ENCODE results near the gene ATOSB.
A peak's percentile ranks its signal among the peaks of the same experiment; 100 is the strongest.

Gene ATOSB

DNA sequence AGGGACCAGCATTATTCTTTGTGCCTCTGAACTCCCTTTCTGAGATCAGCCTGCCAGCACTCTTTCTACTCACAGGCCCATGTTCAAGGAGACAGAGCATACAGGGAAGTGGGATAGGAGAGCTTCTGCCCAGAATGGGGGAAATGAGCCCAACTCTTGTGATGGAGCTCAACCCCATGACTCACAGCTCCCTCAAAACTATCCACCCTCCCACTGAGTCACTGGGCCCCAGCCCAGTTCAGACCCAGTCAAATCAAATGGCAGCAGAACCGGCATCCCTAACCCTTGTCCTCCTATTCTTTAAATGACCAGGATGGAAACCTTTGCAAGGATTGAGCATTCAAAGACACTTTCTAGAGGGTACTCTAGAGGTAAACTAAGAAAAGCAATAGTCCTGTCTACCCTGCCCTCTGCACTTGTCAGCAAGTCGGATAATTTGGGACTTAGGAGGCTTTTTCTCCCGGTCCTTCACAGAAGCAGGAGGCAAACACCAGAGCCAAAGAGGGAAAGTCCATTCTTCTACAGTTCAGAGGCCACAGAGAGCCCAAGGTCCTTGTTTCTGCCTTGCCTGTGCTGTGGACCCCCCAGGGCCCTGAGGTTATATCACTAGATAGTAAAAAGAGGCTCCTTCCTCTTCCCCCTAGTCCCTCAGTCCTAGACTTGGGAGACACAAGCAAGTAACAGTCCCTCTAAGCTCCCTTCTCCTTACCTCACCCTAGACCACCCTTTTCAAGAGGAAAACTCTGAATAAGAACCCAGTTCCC is 3.2 kb downstream of the ATOSB start:
- no peak for DNase-seq

DNA sequence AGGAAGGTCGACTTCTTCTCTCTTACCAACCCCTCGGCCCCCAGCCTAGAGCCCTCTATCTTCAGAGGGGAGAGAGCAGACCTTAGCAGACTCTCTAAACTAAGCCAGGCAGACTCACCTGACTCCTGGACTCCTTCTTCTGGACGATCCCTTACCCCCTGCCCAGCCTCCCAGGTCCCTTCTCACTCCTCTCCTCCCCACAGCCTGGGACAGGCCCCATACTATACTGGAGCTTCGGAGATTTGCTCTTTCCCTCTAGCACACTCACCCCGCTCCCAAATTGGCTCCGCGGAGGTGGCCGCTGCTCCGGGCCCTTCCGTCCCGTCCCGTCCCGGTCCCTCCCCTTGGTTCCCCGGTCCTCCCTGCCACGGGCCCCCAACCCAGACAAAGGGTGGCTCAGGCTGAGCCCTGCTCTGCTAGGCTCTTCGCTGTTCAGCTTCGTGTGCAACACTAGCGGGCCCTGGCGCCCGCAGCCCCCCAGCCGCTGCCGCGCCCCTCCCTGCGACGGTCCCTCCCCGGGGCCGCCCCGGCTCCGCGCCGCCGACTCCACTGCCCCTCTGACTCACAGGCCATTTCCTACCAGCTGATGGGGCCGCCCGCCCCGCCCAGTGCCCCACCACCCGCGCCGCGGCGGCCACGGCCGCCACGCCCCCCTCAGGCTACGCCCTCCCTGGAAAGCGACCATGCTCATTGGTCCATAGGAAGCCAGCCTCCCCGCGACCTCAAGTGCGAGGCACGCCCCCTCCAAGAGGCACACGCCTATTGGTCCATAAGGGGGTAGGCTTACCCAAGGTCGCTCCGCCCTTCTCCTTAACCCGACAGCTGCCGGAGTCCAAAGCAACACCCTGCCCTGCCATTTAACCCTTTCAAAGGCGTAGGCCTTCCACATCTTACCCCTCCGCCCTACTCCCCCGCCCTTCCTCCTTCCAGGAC is 4.4 kb downstream of the ATOSB start:
- peak; percentile 94 for DNase-seq

DNA sequence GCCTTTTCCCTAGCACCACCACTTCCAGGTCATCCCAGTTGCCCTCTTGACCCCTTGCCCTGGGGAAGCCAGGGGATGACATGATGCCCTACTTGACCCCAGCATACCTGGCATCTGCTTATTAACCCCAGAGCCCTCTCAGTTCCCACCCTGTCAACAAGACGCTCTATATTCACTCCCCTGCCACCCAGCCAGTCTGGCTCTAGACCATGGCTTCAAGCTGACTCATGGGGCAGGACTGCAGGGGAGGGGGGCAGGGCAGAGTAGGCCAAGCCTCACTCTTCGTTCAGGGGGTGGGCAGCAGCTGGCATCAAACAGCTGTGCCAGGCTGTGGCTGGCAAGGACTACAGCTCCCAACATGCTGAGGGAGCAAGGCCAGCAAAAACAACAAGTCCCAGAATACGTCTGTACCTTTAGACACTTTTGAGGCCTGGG is 5.3 kb downstream of the ATOSB start:
- DNase-seq: no peak

DNA sequence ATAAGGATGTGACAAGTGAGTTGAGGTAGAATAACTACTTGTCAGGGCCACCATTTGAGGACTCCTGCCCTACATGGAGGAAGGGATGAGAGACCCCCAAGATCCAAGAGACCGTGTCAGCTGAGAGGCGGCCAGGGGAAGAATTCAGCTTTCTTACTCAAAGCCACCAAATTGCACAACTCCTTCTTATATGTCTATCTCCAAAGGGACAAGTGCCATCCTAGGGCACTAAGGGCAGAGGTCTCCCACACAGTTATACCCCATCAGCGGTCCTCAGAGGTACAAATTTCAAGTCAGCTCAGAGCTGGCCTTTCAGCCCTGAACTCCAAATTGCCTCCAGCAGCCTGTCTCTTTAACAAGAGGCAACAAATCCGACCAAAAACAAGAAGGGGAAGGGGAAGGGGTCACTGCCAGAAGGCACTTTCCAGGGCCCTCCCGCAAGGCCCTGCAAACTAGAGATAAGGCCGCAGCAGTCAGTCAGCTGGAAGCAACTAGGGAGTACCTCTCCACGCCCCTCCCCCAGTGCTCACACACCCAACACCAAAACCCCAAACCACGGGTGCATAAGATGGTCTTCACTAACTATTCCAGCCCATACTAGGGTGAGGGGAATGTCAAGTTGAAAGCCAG is 6.6 kb downstream of the ATOSB start:
- DNase-seq: no peak

DNA sequence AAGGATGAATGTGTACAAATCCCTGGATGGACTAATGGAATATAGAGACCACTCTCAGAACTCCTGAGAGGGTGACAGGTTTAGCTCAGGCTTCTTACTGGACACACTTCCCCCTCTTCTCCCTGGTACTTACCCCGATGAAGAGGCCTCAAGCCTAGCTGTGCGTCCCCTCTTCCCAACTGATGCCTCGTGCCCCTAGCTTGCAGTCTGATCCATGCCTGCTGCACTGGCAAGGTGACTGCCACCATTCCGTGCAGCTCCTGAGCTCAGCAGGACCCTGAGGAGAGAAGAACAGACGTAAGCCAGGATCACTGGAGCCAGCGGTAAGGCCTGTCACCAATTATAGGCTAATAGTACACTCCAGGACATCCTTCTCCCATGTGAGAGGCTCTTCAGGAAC is 7.2 kb downstream of the ATOSB start:
- no peak for DNase-seq

DNA sequence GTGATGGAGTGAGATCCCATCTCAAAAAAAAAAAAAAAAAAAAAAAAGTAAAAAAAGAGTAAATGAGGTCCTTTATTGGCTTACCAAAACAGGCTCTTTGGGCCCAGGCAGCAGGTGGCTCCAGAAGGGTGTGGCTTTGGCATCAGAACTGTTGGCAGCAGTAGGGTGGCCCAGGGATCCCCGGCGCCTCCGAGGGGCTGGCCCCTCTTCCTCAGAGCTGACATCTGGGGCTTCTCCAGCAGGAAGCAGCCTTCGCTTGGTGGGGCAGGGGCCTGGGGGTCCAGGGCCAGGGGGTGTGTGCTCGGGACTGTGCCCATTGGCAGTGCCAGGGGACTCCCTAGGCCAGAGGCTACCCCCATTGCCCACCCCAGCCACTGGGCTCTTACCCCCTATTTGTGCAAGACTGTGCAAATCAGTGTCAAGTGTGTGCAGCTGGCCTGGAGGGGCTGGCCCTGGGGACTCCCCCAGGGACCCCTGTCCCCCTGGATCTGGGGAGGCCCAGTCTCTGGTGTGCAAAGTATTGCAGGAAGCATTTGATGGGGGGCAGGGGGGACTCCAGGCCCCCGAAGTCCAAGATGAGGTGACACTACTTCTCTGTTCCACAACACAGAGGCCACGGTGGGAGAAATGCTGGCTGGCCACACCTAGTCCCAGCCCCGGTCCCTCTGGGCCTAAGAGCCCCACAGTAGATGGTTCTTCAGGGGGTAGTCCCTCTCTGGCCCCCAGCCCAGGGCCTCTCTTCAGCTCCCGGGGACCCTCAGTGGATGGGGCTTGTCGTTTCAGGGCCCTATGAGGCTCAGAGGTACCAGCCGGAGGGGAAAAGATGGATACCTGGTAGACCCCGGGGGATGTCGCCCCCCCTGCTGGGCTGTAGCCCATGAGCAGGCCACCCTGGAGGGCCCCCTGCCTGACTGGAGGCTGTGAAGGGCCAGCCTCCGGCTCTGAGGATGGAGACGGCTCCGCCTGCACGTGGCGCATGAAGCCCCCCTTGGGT is 8.1 kb downstream of the ATOSB start:
- no peak for DNase-seq

DNA sequence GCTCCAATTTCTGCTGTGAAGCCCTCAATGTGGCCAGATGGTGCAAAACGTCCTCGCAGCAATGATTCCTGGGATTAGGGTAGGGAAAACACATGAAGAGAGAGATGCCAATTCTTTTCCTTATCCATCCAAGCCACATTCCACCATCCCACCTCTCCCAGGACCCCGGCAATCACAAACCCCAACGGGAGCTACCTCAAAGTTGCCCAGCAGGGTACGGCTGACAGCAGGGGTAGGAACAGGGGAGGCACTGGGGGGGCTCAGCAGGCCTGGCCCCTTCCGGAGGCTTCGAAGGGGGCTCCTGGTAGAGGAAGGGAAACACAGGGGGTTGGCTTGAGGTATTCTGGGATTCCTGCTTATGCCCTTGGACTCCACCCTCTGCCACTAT is 9.3 kb downstream of the ATOSB start:
- no peak for DNase-seq

DNA sequence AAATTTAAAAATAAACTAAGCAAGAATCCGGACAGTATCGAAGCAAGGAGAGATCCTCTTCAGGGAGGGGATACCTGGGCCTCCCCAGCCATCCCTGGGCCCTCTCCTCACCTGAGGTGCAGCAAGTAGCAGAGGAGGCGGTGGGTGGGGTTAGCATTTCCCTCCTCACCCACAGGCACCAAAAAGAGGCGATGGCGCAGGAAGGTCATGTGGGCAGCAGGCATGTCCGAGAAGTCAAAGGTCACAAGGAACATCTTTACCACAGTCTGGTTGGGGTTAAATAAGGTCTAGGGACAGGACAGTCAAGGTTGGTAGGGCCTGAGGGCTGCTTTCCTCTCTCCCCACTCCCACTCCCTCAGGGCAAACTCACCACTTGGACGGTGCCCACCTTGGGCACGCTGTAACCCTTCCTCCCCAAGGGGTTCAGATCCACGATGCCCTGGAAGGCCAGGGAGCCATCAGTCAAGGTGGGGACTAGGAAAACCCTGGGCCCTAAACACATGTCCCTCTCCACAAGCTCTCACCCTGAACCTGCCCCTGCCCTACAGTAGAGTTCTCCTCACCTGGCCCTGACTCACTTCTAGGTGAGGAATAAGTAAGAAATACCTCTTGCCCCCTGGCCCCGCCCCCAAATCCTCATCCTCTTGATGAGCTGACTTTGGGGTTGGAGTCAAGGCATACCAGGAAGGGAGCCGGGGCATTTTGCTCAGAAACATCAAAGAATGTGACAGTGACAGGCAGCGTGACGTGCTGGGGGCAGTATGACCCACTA is 9.9 kb downstream of the ATOSB start:
- DNase-seq: no peak

DNA sequence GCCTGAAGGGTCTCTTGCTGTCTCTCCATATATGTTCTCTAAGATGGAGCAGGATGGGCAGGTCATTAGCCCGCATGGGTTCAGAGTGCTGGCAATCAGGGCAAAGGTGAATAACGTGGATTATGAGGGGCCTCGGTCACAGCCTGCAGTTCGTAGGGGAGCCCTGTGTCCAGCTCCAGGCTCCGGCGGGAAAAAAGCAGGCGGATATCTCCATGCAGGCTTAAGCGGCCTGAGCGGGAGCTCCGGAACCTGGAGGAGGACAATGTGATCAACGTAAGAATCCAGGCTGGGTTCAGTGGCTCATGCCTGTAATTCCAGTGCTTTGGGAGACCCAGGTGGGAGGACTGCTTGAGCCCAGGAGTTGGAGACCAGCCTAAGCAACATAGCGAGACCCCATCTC is 10.5 kb downstream of the ATOSB start:
- no peak for DNase-seq

DNA sequence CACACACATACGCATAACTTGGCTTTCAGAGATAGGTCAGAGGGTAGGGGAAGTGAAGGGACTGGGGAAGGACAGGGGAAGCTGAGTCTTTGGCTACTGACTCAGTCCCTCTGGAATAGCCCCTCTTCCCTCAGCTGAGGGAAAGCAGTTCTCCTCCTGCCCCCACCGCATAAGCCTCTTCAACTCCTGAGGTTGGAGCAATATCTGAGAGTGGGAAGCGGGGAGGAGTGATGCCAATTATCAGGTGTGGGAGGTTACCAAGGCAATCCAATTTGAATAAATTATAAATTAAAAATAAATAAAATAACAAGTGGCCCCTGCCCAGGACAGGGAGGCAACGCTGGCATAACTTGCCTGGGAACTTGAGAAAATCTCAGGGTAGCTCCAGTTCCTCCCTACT is 11.1 kb downstream of the ATOSB start:
- DNase-seq: no peak

DNA sequence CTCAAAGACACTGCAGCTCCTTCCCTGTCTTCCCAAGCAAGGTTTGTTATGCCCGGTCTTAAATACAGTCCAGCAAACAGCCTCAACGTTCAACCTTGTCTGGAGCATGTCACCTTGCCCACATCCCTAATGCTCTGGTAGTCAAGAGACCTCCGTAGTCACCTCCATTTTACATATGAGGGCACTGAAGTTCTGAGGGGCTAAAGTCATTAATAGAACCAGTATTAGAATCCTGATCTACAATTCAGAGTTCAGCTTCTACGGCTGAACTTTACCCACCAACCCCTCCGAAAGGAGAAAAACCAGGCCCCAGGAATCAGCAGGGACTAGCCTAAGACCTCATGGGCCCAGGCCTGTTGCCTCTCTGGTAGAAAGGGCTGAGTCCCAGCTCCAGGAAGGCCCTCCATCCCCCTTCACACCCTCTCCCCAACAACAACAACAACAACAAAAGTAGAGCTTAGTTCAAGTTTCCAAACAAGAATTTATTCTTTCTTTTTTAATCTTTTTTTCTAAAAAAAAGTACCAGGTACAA is 11.9 kb downstream of the ATOSB start:
- no peak for DNase-seq

DNA sequence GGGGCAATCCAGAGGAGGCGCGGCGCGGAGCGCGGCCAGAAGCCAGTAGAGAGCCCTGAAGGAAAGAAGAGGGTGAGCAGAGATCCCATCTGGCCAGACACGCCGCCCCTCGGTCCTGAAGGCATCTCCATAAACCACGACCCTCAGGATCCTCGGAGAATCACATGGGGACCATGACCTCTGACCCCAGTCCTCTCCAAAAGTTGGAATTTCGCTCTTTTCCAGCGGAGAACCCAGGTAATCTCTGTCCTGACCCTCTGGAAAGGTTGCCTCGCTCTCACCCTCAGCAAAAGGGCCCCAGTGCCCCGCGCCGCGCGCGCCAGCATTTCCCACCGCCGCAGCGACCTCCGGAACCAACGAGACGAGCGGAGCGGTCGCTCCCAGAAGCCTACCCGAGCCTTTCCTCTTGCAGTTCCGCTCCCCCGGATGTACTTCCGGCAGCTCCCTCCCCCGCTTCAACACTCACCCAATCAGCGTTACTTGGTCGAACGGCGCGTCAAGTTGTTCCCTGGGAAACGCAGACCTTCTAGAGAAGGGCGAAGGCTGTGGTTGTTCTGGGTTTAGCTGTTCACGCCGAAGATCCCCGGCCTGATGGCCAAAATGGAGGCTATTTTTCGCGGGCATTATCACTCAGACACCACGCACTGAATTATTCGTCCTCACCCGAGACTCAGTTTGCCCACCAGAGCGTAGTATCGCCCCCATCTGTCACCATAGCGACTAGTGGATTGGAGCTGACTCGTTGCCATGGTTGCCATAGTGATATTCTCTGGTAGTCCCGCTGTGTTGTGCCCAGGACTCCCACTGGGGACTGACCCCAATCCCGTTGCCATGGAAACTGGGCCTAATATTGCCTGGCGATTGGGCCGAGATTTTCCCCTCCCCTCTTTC is 12.6 kb downstream of the ATOSB start, which contains the start of gene STOML2:
Gene STOML2, minus strand, starts transcription at position 363 of the 891 bp plus-strand sequence. Its CDS starts 37 bp downstream, at position 326.
- peak; percentile 83 for DNase-seq

DNA sequence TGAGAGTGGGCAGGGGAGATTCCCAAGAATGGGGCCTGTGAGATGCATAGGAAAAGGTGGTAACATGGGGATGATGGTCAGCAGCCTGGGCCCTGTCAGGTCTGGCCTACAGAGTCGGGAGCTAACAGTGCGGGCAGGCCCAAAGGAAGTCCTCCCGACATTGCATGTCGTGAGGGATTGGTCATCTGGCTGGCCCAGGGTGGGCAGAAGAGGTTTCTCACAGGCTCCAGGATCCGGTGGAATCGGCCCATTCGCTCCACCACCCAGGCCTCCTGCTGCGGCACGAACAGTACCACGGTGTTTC is 13.2 kb downstream of the ATOSB start:
- no peak for DNase-seq

DNA sequence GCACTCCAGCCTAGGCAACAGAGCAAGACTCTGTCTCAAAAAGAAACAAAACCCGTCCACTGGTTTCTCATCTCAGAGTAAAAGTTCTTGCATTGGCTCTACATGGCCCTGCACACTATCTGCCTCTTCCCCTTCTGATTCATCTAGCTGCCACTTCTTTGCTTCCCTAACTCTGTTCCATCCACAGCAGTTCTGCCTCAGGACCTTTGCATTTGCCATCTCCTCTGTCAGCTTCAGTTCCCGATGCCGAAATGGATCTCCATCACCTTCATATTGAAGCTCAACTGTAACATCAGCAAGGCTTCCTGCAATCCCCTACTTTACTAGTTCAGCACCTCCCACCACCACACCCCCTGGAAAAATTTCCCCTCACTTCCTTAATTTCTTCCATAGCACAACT is 18.1 kb downstream of the ATOSB start:
- no peak for DNase-seq

DNA sequence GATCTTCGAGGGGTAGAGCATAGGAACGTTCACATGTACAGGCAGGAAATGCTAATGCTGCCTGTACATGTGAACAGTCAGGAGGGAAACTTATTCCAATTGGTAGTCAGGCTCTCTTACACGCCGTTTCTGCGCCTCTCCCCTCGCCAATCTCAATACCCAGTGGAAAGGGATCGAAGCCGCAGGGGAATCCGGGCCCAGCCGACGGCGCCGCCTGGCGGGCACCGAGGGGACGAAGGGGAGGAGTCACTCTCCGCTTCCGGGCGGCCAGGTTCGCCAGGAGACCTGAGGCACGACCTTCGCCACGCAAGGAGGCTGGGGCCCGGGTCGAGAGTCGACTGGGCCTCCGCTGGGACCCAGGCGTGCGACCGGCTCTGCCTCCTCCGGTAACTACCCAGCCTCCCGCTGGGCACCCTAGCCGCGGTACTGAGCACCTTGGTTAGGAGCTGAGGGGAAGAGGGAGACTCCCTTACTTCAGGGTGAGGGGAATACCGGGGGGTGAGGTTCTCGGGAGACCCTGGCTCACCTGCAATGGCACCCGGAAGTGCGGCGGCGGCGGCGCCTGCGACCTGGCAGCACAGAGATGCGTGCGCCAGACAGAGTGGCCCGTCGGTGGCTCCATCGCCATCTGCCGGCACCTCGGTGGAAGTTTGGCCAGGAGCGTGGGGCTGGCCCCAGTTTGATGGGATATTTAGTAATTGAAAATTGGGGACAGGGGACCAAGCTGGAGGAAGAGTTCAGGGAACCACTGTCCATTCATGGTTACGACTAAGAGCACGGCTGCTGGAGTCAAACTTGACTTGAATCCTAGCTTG is 19.4 kb downstream of the ATOSB start, which contains the start of gene PIGO:
Gene PIGO, minus strand, starts transcription at position 557 of the 815 bp plus-strand sequence. CDS start 1,026 bp downstream, outside the sequence.
- peak; percentile 89 for DNase-seq

DNA sequence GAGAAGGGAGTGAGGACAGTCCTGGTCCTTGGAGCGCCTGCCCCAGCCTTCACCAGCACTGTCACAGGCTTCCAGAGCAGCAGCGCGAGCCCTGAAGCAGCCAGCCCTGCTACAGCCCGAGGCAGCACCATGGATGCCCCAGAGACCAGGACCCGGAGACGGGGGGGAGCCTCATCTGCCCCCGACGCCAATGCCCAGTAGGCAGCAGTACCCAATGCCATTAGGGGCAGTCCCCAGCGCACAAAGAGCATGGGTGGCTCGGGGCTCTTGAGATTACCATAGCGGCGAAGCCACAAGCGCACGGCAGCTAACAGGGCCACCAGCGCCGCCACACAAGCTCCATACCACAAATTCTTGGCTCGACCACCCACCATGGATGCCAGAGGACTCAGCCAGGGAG is 24.1 kb downstream of the ATOSB start:
- DNase-seq: no peak

DNA sequence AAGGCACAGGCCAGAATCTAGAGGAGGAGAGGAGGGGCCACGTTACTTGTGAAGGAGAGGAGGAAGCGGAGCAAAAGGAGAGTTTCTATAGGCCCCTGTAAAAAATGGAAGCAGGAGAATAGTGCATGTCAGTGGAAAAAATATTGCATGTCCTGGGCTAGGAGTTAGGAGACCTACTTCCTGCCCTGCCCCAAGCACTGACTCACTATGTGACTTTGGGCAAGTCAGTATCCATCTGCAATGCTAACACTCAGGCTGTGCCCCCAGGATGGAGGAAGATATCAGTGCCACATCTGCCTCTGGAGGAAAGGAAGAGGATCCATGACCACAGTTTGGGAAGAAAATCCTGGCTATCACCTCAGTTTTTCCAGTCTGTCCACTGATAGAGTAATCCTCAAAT is 26.2 kb downstream of the ATOSB start:
- no peak for DNase-seq

DNA sequence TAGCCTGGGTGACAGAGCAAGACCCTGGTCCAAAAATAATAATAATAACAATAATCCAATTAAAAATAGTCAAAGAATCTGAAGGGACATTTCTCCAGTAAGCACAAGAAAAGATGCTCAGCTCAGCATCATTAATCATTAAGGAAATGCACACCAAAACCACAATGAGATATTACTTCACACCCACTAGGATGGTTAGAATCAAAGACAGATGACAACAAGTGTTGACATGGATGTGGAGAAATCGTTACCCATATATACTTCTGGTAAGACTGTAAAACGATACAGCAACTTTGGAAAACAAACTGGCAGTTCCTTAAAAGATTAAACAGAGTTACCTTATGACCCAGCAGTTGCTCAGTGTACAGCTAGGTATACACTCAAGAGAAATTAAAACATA is 30.6 kb downstream of the ATOSB start:
- no peak for DNase-seq

Measured in stimulated activated CD4-positive, alpha-beta T cell treated with anti-CD3 and anti-CD28 coated beads, Interleukin-12 subunit alpha, Interleukin-12 subunit beta, amount 100 ng/mL, for 4 hours (primary cell).